Measurements from ENCODE around the gene MKI67. TPM values are rescaled to one million over a fixed set of nuclear protein-coding genes. Genes with fewer than 3 reads are reported as not detected.

Gene MKI67
- total RNA-seq = 10 to 100 TPM in 3 of 5 donors, 1 to 10 TPM in 2; 5.9 to 60.8 (median 15.2) TPM
- polyA plus RNA-seq = 1 to 10 TPM in 2 of 3 donors, under 1 TPM in 1; 0.61 to 4.5 (median 2.3) TPM
- long read RNA-seq, donor 1 = 0 reads
- long read RNA-seq, donor 2, partial matches to known transcripts = 6 of 6 reads
- long read RNA-seq, donor 2, other reads (novel, unspliced or antisense) = 0 of 6 reads
- long read RNA-seq, donor 3, partial matches to known transcripts = 7 of 7 reads
- long read RNA-seq, donor 3, other reads (novel, unspliced or antisense) = 0 of 7 reads
- long read RNA-seq, donor 4 = 0 reads
- long read RNA-seq, donor 5, partial matches to known transcripts = 5 of 5 reads
- long read RNA-seq, donor 5, other reads (novel, unspliced or antisense) = 0 of 5 reads
- long read RNA-seq, donor 6, partial matches to known transcripts = 24 of 24 reads
- long read RNA-seq, donor 6, other reads (novel, unspliced or antisense) = 0 of 24 reads
- long read RNA-seq, donor 7, partial matches to known transcripts = 6 of 6 reads
- long read RNA-seq, donor 7, other reads (novel, unspliced or antisense) = 0 of 6 reads
- long read RNA-seq, donor 8 = 0 reads
- long read RNA-seq, donor 9, partial matches to known transcripts = 0 of 1 reads
- long read RNA-seq, donor 9, other reads (novel, unspliced or antisense) = 0 of 1 reads
- long read RNA-seq, donor 10 = 0 reads

- Histone ChIP-seq H3K9me3 (no peaks in the 10 kb centered on the region), H3K27ac (peak within 1 kb of the TSS in 2 of 5 donors; percentile 49 to 59), H3K36me3 (no peaks in the 10 kb centered on the region), H3K27me3 (peaks cover 0 to 47% (median 22%) of the 10 kb centered on the region in 3 donors), H3K4me3 (peak within 1 kb of the TSS; percentile 58 to 93 (median 71)), H3K4me1 (peaks cover 11 to 37% (median 26%) of the 10 kb centered on the region in 4 donors)
- intact Hi-C loops (cut with DNase I; ENCODE audit: low total_unique reads) = no loop called here
- DNase-seq = peak; percentile 84 to 96
- WGBS, 5 donors = 0 to 1% (median 0%) methylated on average over 30 to 95 of the region's 95 CpGs
- no peak for TF ChIP-seq EP300 (IDR thresholded peaks at IDR 0.05)
- TF ChIP-seq POLR2AphosphoS5 (IDR thresholded peaks at IDR 0.05) = no peak
- no peak for TF ChIP-seq POLR2A (IDR thresholded peaks at IDR 0.05)
- TF ChIP-seq CTCF (IDR thresholded peaks at IDR 0.05) = no peak
Observed at GRCh38 chr10:128125944-128126764, at the start of gene MKI67. TSS of gene MKI67 (minus strand) at chr10:128126423. CDS start at chr10:128125667, 756 bp downstream.

- H3K36me3 ChIP-seq = no peaks in the 10 kb centered on the region
- H3K27ac ChIP-seq = no peak overlapping the region
- H3K4me3 ChIP-seq = no peak overlapping the region
- H3K27me3 ChIP-seq = peaks cover 0 to 20% (median 7%) of the 10 kb centered on the region in 3 donors
- intact Hi-C loops (cut with DNase I; ENCODE audit: low total_unique reads) = no loop called here
- TF ChIP-seq POLR2AphosphoS5 (IDR thresholded peaks at IDR 0.05) (no peak), EP300 (IDR thresholded peaks at IDR 0.05) (no peak), POLR2A (IDR thresholded peaks at IDR 0.05) (no peak), CTCF (IDR thresholded peaks at IDR 0.05) (no peak)
- H3K4me1 ChIP-seq = no peaks in the 10 kb centered on the region
- DNase-seq = no peak
- WGBS, 5 donors = 82 to 90% (median 85%) methylated on average over 4 of the region's 4 CpGs
- H3K9me3 ChIP-seq = peaks cover 9 to 38% (median 26%) of the 10 kb centered on the region in 4 donors
Observed at GRCh38 chr10:128174581-128175559, 48.6 kb upstream of the MKI67 start.

- peaks cover 9 to 38% (median 26%) of the 10 kb centered on the region in 4 donors for H3K9me3 ChIP-seq
- no peak overlapping the region for H3K27ac ChIP-seq
- WGBS, 5 donors = 52 to 83% (median 62%) methylated on average over 1 of the region's 1 CpG
- H3K4me1 ChIP-seq = no peaks in the 10 kb centered on the region
- TF ChIP-seq POLR2AphosphoS5 (IDR thresholded peaks at IDR 0.05) (no peak), POLR2A (IDR thresholded peaks at IDR 0.05) (no peak), CTCF (IDR thresholded peaks at IDR 0.05) (no peak), EP300 (IDR thresholded peaks at IDR 0.05) (no peak)
- H3K4me3 ChIP-seq = no peak overlapping the region
- peaks cover 0 to 28% (median 6%) of the 10 kb centered on the region in 3 donors for H3K27me3 ChIP-seq
- intact Hi-C loops (cut with DNase I; ENCODE audit: low total_unique reads) = no loop called here
- H3K36me3 ChIP-seq = no peaks in the 10 kb centered on the region
- no peak for DNase-seq
Observed at GRCh38 chr10:128173386-128173785, 47.2 kb upstream of the MKI67 start.

Measured in stomach (tissue), 19 donors.